Fibroblast of skin of right quadriceps (primary cell): ENCODE data around the gene ARHGDIA.
A peak's percentile ranks its signal among the peaks of the same experiment; 100 is the strongest.

ENCODE experiments used
- DNase-seq: peaks from one replicate; pipeline ENCODE4 v3.0.0-alpha.2; 2013

The ARHGDIA gene

DNA sequence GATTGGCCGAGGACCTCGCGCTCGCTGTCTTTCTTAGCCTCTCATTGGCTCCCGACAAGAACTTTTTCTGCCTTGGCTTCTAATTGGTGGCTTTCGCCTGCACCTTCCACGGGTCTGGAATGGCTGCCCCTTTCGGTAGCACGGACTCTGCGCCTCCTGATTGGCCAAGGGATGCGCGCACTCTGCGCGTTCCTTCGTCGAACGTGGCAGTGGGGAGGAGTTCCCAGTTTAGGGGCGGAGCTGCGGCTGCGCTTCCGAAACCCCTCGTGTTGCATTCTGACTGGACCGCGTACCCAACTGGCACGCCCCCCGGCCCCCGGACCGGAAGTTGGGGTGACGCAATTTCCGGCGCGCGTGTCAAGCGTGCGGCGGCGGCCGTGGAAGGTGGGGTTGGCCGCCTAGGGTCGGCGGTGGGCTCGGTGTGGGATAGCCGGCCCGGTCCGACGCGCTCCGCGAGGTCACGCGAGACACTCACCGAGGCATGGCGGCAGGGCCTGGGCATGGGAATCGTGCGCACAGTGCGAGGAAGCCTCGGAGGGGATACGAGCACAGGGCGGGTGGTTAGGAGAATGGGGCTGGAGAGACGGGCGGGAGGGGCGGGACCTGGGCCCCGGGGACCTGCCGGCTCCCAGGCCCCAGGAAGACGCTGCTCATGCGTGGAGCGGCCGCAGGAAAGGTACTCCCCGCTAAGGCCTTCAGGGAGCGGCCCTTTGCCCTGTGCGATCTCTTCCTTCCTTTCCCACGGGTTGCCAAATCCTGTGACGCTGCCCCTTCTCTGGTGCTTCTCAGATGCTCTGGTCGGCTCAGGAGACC lies 10.2 kb downstream of the ARHGDIA start:
- DNase-seq, result peak; percentile 100

DNA sequence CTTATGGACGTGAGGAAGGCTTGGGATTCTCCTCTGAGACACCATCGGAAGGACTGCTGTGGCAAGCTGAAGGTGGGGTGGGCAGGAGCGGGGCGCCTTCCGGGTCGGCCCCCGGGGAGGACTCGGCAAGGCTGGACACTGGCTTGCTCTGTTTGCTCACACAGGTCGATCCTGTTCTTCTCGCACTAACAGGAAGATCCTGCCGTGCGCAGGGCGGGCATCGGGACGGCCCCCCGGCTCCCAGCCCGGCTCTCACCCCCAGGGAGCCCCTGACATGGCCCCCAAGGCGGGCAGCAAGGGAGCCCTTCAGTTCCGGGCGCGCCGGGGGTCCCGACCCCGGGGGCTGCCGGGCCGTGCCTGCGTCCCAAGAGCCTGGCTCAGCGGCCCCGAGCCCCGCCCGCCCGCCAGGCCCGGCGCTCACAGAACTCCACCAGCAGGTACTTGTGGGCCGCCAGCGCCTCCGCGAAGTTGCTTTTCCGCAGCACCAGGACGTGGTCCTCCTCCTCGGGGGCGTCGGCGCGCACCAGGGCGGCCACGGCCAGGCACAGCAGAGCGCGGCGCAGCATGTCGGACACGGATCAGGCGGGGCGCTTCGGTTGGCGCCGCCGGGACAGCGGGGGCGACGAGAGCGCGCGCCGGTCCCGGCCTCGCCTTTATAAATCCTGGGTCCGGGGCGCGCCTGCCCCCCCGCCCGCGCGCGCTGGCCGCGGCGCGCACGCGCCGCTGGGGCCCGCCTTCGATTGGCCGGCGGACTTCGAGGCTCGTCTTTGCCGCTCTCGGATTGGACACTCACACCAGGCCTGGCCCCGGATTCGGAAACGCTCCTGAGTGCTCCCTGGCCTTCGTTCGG lies 11.0 kb downstream of the ARHGDIA start, which contains the start of gene P4HB:
Gene P4HB (minus strand): TSS at position 630 of the 850 bp plus-strand sequence. CDS start 64 bp downstream, at position 566.
- no peak for DNase-seq

DNA sequence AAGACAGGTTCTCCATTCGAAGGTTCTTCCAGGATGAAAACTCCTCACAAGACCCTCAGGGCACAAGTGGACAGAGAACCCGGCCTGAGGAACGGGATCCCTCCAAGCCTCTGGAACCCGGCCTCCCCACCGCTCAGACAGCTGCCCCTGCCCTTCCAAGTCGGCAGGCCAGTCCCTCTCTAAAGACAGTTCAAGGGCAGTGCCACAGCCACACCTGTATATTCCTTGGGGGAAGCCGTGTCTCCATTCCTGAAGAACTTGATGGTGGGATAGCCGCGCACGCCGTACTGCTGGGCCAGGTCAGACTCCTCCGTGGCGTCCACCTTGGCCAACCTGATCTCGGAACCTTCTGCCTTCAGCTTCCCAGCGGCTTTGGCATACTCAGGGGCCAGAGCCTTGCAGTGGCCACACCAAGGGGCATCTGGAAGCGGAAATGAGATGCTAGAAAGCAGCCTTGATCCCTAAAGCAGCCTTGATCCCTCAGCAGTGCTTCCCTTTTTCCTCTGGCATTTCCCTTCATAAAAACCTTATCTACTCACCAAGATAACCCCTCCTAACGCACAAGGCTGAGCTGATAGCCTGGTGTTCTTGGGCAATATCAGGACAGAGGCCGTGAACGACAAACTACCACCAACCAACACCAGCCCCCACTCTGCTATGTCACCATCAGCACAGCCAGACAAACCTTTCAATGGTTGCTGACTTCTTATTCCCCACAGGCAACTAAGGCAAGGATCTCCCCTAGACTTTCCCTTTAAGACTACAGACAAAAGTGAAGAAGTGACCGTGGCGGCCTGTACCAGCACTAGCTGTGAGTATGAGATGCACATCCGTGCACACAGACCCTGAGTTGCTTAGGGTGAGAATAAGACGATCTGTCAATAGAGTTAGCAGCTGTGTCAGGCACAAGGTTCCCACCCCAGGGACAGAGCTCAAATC lies 11.9 kb downstream of the ARHGDIA start:
- no peak for DNase-seq

DNA sequence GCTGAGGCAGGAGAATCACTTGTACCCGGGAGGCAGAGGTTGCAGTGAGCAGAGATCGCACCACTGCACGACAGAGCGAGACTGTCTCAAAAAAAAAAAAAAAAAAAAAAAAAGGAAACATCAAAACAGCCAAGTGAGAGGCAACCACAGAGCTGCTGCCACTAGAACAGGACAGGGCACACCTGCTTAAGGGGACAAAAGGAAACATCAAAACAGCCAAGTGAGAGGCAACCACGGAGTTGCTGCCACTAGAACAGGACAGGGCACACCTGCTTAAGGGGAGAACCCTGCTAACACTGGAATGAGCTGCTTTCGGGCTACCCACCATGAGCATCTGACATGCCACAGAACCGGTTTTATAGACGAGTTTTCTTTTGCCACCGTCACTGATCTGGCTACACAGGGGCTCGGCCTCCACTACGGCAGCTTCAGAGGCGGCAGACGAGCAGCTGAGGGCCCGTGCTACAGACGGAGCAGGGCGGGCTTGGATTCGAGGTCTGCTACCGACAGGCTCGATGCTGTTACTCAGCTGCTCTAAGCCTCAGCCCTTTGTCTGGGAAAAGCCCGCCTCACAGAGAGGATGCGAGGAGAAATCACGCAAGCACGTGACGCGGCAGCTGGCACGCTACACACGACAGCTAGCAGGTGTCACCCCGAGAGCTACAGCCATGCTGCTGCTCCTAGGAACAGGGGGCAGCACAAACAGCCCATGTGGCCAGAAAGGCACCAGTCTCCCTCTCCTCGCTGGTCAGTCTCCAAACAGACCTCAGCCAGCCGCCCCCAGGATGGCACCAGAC lies 12.8 kb downstream of the ARHGDIA start:
- no peak for DNase-seq

DNA sequence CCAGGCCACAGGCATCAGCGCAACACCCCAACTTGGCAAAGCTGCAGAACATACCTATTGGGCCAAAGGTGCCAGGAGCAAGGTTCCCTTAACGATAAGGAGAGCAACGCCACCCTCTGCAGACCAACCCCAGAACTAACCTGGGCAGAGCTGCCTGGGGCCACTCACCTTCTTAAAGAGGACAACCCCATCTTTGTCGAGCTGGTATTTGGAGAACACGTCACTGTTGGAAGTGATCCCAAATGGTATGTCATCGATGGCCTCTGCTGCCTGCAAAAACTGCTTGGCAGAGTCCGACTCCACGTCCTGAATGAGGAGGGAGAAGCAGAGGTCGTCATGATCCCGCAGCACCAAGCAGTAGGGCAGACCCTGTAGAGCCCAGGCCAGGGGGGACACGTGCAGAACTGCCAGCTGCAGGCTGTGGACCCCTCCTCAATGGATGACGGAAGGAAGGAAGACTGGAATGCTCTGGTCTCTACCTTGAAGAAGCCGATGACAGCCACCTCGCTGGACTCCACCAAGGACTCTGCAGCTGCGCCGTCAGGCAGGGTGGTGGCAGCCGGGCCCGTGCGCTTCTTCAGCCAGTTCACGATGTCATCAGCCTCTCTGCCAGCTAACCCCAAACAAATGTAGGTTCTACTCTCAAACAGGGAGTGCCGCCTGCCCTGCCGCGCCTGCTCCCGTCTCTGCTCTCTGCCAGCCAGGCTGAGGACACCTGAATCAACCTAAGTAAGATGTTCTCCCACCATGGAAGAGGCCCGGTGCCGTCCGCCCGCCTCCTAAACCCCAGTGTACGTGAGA lies 16.0 kb downstream of the ARHGDIA start:
- DNase-seq, result no peak

DNA sequence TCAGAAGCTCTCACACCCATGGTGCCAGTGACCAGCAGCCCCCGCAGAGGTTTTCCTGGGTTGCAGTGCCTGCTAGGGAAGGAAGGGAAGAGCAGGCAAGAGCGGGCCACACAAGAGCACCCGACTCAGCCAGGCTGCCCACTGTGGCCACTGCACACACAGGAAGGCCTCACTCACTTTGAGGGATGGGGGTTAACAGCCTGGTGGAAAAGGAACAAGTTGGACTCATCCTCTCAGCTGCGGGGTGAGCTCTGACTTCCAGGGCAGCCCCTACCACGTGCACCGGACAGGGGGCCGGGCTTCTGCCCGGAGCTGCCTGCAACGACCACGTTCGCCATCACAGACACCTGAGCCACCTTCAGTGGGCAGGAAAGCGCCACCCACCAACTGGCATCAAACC lies 18.9 kb downstream of the ARHGDIA start:
- no peak for DNase-seq

DNA sequence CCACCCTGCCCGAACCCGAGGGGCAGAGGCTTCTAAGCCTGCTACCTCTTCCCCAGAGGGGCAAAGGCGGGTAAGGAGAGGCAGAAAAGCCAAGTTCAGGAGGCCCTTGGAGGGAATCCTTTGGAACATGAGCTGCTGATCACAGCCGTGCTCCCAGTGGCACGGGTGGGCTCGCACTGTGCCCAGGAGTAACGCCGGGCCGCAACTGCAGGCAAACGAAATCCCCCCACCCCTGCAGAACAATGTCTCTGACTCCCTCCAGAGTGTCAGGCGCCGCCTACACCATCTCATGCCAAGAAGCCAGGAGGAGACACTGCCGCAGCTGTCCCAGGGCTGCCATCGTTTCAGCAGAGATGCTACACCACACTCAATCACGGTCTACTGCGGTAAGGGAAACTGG lies 19.7 kb downstream of the ARHGDIA start:
- DNase-seq, result no peak

DNA sequence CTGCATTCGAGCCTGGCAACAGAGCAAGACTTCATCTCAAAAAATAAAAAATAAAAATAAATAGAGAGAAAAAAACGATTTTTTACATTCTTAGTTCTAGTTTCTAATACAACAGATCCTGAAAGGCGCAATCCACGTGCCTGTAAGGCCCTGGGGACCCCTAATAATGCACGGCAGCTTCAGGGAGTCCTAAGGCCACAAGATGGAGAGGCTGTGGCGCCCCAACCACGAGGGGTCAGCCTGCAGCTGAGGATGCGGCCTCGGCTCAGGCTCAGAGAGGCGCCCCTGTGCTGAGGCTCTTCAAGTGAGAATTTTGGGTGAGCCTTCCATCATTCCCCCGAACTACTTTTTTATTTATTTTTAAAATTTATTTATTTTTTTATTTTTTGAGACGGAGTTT lies 21.7 kb downstream of the ARHGDIA start:
- no peak for DNase-seq

DNA sequence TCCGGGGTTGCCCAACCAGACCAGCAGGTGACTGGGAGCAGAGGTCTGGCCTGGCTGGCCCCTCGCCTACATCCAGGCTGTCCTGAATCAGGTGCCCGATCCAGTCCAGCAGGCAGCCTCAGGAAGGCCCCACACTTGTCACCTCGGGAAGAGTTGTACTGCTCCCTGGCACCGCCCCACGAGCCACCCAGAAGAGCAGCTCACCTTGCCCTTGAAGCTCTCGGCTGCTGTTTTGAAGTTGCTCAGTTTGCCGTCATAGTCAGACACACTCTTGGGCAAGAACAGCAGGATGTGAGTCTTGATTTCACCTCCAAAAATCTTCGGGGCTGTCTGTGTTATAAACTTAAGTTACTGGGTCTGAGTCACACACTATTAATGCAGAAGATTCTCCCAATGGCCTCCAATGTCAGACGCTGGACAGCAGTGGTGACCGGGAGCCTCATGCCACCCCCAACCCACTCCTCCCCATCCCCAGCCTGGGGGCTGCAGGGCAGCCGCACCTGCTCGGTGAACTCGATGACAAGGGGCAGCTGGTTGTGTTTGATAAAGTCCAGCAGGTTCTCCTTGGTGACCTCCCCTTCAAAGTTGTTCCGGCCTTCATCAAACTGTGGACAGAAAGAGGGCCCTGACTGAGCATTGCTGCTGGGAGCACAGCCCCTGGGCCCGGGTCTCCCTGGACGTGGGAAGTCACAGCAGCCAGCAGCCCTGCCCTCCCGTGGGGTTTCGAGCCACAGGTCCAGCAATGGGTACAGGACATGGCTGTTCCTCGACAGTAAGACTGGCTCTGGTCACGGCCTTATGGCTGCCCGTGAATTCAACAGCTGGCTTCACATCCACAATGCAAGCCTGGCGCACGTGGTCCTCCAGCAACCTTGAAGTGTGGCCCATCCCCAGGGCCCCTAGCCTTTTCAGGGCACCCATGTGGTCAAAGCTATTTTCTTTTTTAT lies 24.1 kb downstream of the ARHGDIA start:
- DNase-seq, result no peak

DNA sequence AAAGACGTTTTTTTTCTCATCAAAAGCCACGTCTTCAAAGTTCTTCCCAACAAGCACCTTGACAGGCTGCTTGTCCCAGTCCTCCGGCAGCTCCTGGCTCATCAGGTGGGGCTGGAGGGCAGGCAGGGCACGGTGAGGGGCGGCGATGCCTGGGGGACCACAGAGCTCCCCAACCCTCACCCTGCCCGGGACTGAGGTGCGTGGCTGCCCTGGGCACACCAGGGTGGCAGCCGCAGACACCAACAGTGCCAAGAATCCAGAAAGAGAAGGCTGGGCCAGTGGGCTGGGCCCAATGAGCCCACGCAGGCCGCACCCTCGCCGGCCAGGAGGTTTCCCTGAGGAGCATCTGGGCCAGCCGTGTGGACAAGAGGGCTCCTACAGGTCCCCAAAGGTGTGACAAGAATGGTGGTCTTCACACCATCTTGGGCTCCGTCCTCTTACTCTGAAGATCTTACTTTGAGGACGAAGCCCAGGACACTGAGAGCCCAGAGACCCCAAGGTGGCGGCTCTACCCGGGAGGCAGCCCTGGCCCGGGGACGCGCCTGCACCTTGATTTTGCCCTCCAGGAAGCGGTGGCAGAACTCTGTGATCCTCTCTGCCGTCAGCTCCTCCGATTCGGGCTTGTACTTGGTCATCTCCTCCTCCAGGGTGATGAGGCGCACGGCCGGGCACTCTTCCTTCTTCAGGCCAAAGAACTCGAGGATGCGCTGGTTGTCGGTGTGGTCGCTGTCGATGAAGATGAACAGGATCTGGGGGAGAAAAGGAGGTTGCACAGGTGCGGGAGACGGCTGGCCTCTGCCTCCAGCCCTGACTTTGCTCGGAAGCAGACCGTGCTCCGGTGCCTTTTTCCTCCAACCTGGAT lies 25.0 kb downstream of the ARHGDIA start:
- no peak for DNase-seq

DNA sequence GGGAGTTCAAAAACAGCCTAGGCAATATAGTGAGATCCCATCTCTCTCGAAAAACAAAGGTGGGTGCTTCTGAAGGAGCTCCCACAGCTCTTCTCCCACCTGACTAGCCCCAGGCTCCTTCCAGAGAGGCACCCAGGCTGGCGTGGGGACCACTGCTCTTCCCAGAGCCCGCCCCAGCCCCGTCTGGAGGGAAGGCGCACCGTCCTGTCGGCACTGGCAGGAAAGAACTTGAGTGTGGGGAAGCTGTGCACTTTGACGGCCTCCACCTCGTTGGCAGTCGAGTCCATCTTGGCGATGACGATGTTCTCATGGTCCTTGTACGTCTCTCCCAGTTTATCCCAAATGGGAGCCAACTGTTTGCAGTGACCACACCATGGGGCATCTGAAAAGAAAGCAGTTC lies 25.8 kb downstream of the ARHGDIA start:
- no peak for DNase-seq

DNA sequence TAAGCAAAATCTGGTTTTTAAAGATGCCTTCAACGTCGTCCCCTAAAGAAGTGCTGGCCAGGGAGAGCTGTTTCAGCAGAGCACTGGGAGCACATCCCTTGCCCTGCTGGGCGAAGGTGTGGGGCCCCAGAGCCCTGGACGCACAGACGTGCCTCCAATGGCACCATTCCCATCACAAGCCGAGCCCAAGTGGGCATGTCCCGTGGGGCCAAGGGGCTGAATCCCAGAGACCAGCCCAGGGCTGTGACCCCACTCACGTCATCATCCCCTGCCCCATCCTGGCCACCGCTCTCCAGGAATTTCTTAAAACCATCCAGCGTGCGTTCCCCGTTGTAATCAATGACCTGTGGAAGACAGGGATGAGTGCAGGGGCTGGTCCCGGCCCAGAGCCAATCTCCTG lies 26.2 kb downstream of the ARHGDIA start:
- DNase-seq, result no peak

DNA sequence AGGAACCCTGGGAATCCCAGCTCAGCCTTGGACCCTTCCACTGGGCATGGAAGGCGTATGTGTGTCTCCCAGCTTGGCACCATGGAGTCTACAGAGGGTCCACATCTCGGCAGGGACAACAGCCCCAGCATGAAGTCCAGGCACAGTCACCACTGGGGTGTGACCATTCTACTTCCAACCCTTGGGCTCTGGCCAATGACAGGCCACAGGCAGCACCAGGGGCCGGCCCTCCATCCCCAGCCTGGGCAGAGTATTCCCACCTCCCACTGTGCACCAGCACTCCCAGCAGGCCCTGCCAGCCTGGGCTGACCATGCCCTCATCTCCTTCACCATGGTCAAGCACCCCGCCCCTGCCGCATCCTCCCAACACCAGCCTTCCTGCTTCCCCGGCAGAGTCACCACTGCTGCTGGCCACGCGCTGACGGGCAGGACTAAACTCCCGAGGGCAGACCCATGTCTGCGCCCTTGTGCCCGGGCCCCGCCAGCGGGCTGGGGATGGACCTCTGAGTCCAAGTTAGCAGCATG lies 26.7 kb downstream of the ARHGDIA start:
- no peak for DNase-seq

DNA sequence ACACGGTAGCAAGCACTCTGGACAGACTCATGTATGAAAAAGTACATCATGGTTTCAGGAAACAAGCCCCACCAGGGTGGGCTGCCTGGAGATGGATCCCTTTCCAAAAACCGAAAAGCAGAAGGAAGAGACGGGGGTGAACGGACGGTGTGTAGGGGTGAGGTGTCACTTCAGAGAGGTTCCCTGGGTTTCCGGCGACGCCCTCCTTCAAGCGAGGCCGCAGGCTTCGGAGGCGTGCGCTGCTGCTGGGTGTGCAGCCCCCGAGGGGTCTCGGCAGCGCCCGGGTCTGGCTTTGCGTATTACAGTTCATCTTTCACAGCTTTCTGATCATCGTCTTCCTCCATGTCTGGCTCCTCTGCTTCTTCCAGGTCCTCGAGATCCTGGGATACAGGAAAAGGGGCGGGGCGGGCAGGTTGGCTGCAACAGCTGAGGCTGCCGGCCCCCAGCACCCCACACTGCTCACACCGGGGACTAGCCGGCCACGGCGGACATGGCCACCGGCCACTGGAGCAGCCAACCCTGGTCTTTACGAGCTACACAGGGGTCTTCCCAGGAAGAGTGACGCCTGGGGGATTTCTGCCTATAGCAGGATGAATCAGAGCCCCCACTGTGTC lies 27.3 kb downstream of the ARHGDIA start:
- DNase-seq, result no peak

DNA sequence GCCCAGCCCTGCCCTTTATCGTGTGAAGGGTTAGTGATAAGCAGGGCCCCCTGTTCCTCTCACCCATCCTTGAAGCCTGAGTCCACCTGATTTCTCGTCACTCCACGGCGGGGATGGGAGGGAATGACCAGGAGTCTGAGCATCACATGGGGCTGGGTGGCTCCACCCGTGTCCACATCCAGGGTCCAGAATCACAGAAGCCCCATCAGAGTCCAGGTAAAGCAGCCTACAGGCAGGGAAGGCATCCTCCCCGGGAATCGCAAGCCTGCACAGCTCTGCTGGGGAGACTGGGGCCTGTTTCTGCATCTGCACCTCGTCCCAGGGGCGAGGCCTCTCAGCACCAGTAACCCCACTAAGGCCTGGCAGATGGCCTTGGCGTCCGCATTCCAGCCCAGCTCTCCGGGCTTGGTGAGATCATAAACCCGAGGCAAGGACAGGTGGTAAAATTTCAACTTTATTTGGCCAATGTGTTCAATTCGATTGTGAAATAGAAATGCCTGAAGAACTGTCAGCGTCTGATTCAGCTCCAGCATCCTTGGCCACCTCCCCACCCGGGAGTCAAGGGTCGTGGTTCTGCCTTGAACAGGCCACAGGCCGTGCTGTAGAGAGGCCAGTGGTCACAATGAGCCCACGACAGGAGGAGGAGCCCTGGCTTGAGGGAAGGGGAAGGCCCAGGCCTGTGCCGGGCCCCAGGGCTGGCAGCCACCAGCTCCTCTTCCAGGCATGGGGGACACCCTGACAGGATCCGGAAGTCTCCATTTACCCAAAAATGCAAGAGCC lies 28.2 kb downstream of the ARHGDIA start:
- no peak for DNase-seq

DNA sequence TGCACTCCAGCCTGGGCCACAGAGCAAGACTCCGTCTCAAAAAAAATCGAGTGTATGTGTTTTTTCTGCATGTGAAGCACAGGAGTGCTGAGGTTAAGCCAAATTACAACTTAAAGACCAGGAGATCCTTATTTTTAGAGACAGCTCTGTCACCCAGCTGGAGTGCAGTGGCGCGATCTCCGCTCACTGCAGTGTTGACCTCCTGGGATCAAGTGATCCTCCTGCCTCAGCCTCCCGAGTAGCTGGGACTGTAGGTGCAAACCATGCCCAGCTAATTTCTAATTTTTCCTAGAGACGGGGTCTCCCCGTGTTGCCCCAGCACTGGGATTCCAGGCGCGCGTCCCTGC lies 28.8 kb downstream of the ARHGDIA start:
- DNase-seq, result no peak

DNA sequence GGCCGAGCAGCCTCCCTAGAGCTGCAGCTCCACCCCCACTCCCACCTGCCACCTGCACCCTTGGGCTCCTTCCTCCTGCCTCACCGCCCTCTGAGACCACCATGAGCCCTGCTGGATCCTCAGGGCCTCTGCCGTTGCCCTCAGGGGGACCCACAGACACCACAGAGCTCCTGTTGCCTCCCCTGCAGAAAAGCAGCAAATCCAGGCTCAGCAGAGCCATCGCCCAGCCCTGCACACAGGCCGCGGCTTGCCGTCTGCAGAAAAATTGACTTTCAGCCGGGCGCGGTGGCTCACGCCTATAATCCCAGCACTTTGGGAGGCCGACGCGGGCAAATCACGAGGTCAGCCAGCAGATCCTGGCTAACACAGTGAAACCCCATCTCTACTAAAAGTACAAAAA lies 29.3 kb downstream of the ARHGDIA start:
- DNase-seq, result no peak
